HS-5 (cell line): ENCODE data around the gene BAZ1B.
A peak's percentile ranks its signal among the peaks of the same experiment; 100 is the strongest.
"Not testable (repeated sequence)": the region's sequence is repeated elsewhere in the genome, so short reads cannot be mapped to it uniquely, and the experiment has no call there.

Experiments used
- DNase-seq: peaks from one replicate; pipeline ENCODE4 v3.0.0-alpha.2; 2012; ENCODE audit warnings: low read depth

The BAZ1B gene, protein sequence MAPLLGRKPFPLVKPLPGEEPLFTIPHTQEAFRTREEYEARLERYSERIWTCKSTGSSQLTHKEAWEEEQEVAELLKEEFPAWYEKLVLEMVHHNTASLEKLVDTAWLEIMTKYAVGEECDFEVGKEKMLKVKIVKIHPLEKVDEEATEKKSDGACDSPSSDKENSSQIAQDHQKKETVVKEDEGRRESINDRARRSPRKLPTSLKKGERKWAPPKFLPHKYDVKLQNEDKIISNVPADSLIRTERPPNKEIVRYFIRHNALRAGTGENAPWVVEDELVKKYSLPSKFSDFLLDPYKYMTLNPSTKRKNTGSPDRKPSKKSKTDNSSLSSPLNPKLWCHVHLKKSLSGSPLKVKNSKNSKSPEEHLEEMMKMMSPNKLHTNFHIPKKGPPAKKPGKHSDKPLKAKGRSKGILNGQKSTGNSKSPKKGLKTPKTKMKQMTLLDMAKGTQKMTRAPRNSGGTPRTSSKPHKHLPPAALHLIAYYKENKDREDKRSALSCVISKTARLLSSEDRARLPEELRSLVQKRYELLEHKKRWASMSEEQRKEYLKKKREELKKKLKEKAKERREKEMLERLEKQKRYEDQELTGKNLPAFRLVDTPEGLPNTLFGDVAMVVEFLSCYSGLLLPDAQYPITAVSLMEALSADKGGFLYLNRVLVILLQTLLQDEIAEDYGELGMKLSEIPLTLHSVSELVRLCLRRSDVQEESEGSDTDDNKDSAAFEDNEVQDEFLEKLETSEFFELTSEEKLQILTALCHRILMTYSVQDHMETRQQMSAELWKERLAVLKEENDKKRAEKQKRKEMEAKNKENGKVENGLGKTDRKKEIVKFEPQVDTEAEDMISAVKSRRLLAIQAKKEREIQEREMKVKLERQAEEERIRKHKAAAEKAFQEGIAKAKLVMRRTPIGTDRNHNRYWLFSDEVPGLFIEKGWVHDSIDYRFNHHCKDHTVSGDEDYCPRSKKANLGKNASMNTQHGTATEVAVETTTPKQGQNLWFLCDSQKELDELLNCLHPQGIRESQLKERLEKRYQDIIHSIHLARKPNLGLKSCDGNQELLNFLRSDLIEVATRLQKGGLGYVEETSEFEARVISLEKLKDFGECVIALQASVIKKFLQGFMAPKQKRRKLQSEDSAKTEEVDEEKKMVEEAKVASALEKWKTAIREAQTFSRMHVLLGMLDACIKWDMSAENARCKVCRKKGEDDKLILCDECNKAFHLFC (N-terminal part only)

DNA sequence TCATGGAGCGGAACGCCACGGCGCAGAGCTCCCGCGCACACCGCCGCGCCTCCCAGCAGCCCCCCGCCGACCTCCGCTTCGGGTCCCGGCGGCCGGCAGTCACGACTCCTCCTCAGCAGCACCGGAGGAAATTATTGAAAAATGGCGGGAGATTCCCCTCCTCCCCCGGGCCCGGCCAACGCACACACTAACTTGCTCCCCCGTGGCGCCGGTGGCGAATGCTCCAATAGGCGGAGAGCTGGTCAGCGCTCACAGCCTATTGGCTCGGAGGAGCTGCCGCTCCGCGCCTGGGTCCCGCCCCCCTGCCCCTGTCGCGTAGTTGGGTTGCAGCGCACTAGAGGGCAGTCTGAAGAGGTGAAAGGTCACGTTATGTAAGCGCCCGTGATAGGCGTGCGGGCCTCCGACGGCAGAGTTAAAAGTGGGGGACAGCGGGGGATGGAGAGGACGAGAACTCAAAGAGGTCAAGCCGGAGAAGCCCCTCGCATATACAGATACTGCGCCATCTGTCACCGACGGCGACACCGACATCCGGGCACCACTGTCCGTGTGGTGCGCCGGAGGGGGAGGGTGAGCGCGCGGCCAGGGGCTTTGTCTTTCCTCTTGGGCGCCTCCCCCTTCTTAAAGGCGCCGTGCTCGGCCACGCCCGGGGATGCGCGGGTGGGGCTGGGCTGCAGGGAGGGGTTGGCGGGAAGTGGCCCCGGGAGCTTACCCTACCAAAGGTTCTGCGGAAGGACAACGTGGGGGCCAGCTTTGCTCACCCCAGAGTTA, at the start of gene BAZ1B:
Gene BAZ1B (minus strand): TSS at position 189 of the 768 bp plus-strand sequence. CDS start 360 bp downstream, outside the sequence.
- peak; percentile 97 for DNase-seq

DNA sequence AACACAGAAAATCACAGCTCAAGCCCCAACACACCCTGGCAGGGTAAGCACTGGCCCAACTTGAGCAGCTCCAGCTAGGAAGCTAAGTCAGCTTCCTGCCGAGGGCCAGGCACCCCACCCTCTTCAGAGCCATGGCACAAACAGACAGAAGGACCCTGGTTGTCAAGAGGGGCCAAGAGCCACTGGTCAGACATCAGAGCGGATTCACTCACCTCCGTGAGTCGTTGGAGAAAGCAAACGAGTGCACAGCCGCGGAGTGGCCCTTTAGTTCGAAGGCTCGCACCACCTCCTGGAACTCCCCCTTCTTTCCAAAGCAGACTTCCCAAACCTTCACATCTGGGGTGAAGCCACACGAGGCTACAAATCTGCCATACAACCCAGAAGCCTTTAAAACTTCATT, 48.9 kb upstream of the BAZ1B start:
- no peak for DNase-seq

DNA sequence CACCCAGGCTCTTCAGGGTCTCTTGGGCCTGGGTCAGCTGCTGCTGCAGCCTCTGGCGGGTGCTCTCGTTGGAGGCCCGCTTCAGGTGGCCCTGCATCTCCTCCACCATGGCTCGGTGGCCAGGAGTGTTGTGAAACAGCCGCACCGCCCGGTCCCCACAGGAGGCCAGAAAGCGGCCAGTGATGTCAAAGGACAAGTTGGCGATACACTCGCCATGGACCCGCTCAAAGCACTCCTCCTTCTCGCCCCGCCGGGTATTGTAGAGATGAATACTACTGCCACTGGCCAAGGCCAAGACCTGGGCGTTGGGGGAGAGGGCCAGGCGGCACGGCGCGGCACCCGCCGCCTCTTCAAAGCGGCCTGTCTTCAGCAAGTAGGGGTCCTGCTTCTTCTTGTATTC, 48.4 kb upstream of the BAZ1B start:
- no peak for DNase-seq

DNA sequence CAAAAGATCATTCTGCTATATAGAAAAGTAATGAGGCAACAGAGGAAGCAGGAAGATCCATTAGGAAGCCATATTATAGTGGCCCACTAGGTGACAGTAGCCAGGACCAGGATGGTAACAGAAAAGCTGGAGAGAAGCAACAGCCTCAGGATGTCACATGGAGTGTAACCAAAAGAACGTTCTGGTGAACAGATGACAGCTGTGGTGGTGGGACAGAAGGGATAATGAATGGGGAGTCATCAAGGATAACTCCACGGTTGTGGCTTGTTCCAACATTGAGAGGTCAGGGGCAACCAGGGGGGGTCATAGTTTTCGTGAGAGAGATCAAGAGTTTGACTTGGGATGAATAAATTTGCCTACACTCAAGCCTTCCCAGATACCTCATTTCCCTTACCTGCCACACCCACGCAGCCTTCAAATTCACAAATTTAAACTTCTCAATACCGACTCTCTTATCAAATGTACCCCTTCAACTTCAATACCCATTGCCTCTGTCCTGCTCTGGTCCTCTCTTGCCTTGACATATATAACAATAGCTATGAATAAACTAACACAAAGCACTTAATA, 47.0 kb upstream of the BAZ1B start:
- no peak for DNase-seq

DNA sequence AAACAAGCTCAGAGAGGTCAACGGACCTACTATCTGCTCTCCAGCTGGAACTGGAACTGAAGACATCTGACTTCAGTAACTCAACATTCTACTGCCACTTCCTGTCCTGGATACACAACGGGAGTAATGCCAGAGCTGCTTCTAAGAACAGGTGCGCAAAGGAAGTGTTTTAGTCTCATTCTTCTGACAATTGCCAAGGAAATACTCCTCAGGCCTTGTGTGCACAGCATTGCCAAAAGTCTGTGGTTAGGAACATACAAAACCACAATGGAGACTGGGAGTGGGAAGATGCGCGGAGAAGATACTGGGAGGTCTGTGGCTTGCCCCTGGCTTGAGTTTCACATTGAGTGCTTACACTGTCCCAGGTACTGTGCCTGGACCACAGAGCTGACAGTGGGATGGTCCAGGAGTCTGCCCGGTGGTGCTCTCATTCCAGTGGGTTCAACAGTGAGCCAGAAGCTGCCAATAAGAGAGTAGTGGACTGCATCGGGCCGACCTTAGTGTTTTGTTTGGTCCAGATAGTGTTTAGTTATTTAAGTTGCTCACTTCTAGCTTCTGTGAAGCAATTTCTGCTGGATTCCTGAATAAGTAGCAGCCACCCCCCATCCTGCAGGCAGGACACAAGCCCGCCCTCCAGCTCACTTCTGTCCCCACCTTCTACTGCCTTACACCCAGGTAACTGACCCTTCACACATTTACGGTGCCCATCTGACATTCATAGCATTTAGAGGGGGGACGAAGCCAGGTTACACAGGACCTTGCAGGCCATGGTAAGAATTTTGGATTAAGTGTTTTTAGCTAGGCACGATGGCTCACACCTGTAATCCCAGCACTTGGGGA, 46.0 kb upstream of the BAZ1B start:
- DNase-seq = no peak

DNA sequence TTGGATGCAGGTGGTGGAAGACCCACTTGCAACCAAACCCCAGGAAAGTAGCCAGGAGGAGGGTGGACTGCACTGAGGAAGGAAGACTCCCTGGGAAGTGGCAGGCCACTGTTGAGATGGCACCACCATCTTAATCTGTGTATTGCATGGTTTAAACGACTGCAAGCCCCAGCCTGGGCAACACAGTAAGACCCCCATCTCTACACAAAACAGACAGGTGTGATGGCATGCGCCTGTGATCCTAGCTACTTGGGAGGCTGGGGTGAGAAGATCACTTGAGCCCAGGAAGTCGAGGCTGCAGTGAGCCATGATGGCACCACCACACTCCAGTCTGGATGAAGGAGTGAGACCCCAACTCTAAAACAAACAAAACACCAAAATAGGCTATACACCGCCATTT, 45.0 kb upstream of the BAZ1B start:
- no peak for DNase-seq

DNA sequence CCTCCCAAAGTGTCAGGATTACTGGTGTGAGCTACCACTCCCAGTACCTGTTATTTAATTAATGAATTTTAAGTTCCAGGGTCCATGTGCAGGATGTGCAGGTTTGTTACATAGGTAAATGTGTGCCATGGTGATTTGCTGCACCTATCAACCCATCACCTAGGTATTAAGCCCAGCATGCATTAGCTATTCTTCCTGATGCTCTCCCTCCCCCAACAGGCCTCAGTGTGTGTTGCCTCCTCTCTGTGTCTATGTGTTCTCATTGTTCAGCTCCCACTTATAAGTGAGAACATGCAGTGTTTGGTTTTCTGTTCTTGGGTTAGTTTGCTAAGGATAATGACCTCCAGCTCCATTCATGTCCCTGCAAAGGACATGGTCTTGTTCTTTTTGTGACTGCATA, 44.3 kb upstream of the BAZ1B start:
- not testable (repeated sequence) for DNase-seq

DNA sequence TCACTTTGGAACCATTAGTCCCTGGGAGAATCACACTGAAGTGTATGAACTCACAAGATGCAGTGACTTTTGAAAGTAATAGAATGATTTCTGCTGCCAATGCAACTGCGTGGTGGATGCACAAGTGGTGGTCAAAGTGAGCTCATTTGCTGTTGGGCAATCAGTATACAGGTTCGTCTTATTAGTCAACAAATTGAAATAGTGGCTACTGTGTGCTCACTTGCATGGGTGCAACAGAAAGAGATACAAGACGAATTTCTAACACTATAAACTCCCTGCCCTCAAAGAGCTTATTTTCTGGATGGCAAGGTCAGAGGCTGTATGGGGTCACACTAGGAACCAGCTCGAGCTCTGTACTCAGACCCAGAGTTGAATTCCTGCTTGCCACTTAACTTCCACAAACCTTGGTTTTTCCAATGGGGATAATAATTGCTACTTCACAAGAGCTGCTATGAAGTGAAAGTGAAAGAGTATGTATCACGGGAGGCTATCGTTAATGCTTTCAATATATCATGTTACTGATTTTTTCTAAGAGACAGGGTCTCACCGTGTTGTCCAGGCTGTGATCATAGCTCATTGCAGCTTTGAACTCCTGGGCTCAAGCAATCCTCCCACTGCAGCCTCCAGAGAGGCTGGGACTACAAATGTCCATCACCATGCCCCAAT, 43.7 kb upstream of the BAZ1B start:
- no peak for DNase-seq

DNA sequence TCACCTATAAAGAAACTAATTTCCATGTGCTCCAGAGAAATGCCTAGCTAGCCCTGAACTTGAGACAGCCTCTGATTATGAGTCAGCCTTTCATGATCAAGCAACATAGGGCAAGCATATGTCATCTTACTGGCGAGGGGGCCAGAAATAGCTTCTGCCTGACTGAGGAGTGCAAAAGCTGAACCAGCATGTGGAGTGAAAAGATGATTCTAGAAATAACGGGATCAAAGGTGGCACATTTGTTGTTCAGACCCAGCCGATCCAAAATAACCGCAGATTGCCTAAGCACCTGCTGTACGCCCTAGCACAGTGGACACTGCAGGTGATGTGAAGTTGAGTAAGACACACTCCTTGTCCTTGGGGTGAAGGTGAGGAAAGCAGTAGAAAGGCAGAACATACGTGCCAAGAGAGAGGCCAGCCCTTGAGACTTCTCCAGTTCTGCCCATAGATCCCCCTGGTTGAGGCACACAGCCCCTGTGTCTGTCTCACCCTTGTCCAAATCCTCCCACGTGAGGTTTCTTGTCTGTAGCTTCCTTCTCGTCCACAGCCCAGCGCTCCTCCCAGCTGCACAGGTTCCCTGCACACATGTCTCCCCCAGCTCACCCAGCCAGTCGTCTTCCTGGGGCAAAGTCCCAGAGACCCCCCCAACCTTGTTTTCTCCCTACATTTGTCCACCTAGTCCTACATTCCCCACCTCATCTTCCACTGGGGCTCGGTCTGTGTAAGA, 38.2 kb upstream of the BAZ1B start:
- DNase-seq = peak; percentile 74

DNA sequence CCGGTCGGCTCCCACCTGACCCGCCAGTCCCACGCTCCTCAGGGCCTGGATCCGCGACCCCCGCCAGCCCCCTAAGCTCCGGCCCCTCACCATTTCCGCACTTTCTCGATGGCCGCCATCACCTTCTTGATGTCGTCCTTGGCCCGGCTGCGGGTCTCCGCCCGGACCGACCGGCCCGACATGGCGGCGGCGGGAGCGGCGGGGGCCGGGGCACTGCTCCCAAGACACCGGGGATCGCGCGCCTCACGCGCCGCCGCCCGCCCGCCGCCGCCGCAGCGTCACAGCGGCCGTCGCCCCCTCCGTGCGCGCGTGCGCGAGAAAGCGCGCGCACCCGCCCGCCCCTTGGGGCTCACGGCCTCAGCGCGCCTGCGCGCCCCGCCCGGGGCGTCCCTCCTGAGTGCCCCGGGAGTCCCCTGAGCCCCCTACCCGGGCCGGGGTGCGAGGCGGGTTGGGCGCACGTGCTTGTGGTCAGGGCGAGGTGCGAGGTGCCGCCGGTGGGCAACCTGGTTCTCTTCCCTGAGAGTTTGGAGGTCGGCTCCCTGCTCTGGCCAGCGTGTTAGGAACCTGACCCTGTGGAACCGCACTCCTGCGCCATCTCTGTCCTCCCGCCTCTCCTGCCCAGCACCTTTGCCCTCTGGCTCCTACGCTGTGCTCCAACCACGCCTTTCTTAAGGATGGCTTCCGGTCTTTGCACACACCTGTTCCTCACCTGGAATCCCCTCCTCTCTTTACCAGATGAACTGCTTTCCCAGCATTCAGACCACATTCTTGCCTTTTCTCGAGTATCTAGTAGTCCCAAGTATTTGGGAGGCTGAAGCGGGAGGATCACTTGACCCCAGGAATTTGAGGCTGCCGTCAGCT, 35.5 kb upstream of the BAZ1B start, which contains the start of gene BCL7B:
Gene BCL7B (minus strand): TSS at position 294 of the 861 bp plus-strand sequence. CDS start 112 bp downstream, at position 182.
- DNase-seq = no peak

DNA sequence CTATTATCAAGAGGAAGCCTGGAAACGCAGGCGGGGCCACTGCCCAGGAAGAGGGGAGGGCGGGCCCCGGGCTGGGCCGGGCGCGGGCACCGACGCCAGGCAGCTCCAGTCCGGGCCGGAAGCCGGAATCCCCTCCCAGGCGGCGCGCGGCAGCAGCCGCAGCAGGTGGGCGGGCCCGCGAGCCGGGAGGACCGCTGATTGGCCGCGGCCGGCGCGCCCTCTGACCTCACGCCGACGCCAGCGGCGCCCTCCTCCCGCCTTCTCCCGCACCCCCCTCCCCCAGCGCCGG, 35.0 kb upstream of the BAZ1B start:
- DNase-seq = peak; percentile 80

DNA sequence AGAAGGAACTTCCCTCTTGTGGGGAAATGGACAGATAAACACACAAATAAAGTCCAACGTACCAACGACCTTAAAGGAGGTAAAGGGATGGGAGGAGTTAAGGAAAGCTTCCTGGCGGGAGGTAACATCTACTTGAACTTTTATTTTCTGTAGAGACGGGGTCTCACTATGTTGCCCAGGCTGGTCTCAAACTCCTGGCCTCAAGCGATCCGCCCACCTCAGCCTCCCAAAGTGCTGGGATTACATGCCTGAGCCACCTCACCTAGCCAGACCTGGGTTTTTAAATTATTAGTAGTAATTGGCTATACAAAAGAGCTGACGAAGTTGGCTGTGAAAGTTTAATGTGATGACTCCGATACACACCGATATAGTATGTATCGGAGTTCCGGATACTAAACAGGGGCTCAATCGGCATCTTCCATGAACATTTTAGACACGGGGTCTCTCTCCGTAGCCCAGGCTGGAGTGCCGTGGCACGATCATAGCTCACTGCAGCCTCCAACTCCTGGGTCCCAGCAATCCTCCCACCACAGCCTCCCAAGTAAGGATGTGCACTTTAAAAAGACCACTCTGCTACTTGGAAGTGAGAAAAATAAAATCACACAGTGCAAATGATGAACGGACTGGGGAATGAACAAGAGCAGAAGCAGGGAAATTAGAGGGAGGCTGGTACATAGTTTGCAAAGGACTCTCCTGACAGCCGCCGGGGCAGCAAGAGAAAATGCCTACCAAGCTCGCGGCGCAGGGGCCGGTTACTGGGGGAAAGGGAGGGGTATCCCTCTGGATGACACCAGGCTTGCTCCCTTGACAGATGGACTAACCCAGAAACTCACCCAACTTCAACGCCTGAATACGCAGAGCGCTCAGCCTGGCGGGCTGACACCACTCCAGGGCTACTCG, 34.4 kb upstream of the BAZ1B start:
- no peak for DNase-seq

DNA sequence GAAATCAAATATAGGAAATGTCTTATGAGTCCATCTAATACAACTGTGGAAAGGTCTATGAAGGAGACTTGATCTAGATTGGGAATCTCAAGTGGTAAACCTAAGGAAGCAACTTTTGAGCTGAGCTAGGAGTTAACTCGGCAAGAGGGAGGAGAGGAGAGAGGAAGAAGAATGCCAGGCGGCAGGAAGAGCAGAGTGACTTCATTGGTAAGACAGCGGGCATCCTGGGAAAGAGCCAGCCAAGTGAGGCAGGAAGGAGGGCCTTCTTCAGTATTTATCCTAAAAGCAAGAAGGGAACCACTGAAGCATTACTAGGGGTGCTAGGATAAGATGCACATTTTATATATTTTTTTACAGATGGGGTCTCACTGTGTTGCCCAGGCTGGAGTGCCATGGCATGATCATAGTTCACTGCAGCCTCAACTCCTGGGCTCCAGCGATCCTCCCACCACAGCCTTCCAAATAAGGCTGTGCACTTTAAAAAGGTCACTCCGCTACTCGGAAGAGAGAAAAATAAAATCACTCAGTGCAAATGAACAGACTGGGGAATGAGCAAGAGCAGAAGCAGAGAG, 33.4 kb upstream of the BAZ1B start:
- DNase-seq = no peak

DNA sequence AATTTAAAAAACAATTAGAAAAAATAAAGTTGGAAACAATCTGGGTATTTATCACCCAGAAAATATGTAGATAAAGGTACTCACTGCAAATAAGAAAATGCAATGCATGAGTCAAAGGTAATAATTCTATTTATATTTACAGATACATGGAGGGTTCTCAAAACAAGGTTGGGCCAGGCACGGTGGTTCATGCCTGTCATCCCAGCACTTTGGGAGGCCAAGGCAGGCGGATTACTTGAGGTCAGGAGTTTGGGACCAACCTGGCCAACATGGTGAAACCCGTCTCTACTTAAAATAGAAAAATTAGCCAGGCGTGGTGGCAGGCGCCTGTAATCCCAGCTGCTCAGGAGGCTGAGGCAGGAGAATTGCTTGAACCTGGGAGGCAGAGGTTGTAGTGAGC, 28.0 kb upstream of the BAZ1B start:
- DNase-seq = not testable (repeated sequence)

DNA sequence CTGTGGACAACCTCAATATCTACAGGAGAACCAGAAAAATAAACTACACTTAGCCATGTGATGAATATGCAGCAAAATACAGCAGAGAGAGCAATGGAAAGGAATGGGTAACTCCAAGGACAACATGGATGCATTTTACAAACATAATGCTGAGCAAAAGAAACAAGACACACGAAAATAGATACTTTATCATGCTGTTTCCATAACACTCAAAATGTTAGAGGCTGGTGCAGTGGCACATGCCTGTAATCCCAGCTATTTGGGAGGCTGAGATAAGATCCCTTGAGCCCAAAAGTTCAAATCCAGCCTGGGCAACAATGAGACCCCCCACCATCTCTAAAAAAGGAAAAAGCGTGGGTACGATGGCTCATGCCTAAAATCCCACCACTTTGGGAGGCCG, 27.1 kb upstream of the BAZ1B start:
- no peak for DNase-seq

DNA sequence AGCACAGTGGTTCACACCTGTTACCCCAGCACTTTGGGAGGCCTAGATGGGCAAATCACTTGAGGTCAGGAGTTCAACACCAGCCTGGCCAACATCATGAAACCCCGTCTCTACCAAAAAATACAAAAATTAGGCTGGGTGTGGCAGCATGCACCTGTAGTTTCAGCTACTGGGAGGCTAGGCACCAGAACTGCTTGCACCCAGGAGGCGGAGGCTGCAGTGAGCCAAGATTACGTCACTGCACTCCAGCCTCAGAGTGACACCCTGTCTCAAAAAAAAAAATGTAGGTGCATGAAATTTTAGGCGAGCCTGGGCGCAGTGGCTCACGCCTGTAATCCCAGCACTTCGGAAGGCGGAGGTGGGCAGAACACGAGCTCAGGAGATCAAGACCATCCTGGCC, 25.7 kb upstream of the BAZ1B start:
- DNase-seq = no peak

DNA sequence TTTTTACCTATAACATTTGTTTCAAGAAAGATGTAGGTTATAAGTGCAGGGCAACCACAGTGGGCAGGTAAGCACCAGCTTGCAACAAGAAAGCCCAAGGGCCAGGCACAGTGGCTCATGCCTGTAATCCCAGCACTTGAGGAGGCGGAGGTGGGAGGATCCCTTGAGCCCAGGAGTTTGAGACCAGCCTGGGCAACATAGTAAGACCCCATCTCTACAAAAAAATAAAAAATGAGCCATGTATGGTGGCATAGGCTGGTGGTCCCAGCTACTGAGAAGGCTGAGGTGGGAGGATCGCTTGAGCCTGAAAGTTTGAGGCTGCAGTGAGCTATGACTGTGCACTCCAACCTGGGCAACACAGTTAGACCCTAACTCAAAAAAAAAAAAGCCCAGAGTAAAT, 22.6 kb upstream of the BAZ1B start:
- DNase-seq = no peak
